HG03103 (cell line): ENCODE data around the gene UBALD2.

Experiments
- ATAC-seq: cut with Tn5 transposase; IDR thresholded peaks from one replicate; pipeline ENCODE4 v1.9.1; 2021; ENCODE audit warnings: low read depth; ENCODE audit not compliant: unreplicated experiment

UBALD2 gene

GRCh38 chr17:76307966-76308338 is 42.8 kb downstream of the UBALD2 start, which contains the start of gene QRICH2:
Gene QRICH2, minus strand, starts transcription at chr17:76308276. Its CDS starts 278 bp downstream, at chr17:76307998.
- ATAC-seq: no peak

- ATAC-seq: no peak
Observed at GRCh38 chr17:76309461-76309860, 44.3 kb downstream of the UBALD2 start.

GRCh38 chr17:76312735-76313134 is 47.6 kb downstream of the UBALD2 start:
- no peak for ATAC-seq

- ATAC-seq: no peak
Observed at GRCh38 chr17:76314392-76315227, 49.5 kb downstream of the UBALD2 start.

- ATAC-seq: no peak
Observed at GRCh38 chr17:76317535-76317934, 52.4 kb downstream of the UBALD2 start.

- ATAC-seq: no peak
Observed at GRCh38 chr17:76318586-76318985, 53.4 kb downstream of the UBALD2 start.
